ENCODE measurements around the gene CAPN14. TPM values are rescaled to one million over a fixed set of nuclear protein-coding genes. Genes with fewer than 3 reads are reported as not detected.

Gene CAPN14
- polyA plus RNA-seq, 4 donors: 0.06 to 0.10 (median 0.07) TPM

Other genes with a start within 250 kb of the CAPN14 start
- 10 to 100 TPM; 36.7 to 48.1 (median 39.7) TPM for gene GALNT14, start 79.1 kb downstream of the CAPN14 start, polyA plus RNA-seq (ENCODE audit: insufficient read length in 4 of 4)
- 10 to 100 TPM; 28.8 to 50.4 (median 36.3) TPM for gene EHD3, start 16.6 kb upstream of the CAPN14 start, polyA plus RNA-seq (ENCODE audit: insufficient read length in 4 of 4)
- gene XDH, start 197.2 kb upstream of the CAPN14 start, polyA plus RNA-seq (ENCODE audit: insufficient read length in 4 of 4): under 1 TPM; 0.03 to 0.10 (median 0.07) TPM

All from right renal pelvis (tissue), 4 donors.